ENCODE data around the gene ZFAND2B.
"Not testable (repeated sequence)": the region's sequence is repeated elsewhere in the genome, so short reads cannot be mapped to it uniquely, and the experiment has no call there.

ZFAND2B gene

DNA sequence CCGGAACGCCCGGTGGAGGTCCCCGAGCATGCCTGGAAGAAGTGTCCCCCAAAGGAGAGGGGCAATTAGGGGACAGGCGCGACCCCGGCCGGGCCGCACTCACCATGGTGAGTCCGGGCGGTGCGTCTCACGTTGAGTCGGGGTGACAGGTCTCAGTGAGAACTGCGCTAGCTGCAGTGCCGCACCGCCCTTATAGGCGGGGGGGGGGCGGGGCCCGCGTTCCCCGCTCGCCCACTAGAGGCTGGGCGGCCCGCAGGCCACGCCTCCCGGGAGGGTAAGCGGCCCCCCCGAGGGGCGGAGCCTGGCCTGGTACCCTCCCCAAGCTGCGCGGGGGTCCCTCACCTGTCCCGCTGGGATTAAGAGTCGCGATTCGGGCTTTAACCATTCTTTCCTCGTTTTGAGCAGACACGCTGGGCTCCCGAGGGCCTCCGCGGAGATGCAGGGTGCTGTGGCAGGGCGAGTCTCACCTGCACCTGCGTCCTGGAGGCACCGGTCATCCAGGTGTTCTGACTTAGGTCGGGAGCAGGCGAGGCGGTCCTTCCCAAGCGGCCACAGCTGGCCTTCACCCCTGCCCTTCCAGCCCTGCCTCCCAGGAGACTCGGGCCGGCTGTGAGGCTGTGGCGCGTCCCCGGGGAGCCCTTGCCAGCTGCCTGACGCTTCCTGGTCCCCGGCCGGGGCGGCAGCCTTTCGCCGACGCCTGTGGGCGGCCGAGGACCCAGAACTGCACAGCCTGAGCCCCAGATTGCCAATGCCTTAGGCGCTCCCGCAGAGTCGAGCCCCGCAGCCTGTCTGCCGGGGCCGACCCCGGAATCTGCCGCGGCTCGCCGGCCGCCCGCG is 47.4 kb downstream of the ZFAND2B start, which contains the start of gene TUBA4A:
Gene TUBA4A (minus strand): TSS at position 166 of the 837 bp plus-strand sequence. CDS start 60 bp downstream, at position 106.
- H2AFZ ChIP-seq (ENCODE audit: low read depth, low read length, severe bottlenecking) = peak within 1 kb of the TSS; percentile 66
- H3K4me2 ChIP-seq (ENCODE audit: low read depth, low read length, poor library complexity, severe bottlenecking) = peak within 1 kb of the TSS; percentile 70
- peaks cover 20% of the 10 kb centered on the region; the same call in 1 of the 2 replicates for H3K79me2 ChIP-seq (ENCODE audit: insufficient read depth, low read length)
- H3K9me3 ChIP-seq (ENCODE audit: insufficient read depth, low read length) = no peaks in the 10 kb centered on the region
- TF ChIP-seq, protein P1, sequence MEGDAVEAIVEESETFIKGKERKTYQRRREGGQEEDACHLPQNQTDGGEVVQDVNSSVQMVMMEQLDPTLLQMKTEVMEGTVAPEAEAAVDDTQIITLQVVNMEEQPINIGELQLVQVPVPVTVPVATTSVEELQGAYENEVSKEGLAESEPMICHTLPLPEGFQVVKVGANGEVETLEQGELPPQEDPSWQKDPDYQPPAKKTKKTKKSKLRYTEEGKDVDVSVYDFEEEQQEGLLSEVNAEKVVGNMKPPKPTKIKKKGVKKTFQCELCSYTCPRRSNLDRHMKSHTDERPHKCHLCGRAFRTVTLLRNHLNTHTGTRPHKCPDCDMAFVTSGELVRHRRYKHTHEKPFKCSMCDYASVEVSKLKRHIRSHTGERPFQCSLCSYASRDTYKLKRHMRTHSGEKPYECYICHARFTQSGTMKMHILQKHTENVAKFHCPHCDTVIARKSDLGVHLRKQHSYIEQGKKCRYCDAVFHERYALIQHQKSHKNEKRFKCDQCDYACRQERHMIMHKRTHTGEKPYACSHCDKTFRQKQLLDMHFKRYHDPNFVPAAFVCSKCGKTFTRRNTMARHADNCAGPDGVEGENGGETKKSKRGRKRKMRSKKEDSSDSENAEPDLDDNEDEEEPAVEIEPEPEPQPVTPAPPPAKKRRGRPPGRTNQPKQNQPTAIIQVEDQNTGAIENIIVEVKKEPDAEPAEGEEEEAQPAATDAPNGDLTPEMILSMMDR (IDR thresholded peaks at IDR 0.05; ENCODE audit: insufficient read depth, low read length, poor library complexity, severe bottlenecking) = no peak
- H3K9me2 ChIP-seq (replicated peaks; ENCODE audit: insufficient read depth, low read length) = no peaks in the 10 kb centered on the region
- no peaks in the 10 kb centered on the region for H4K20me1 ChIP-seq (ENCODE audit: low read depth, low read length)
- H3K4me3 ChIP-seq (ENCODE audit: insufficient read depth, low read length, poor library complexity, severe bottlenecking) = peak within 1 kb of the TSS; percentile 63
- peak within 1 kb of the TSS; percentile 70 for H3K27ac ChIP-seq (ENCODE audit: low read depth, low read length)
- peak within 1 kb of the TSS; percentile 72 for H3K9ac ChIP-seq (ENCODE audit: low read length)
- H3K27me3 ChIP-seq (ENCODE audit: low read length) = no peaks in the 10 kb centered on the region
- H3K36me3 ChIP-seq (ENCODE audit: low read length) = no peaks in the 10 kb centered on the region
- peaks cover 8% of the 10 kb centered on the region for H3F3A ChIP-seq (ENCODE audit: insufficient read depth)

DNA sequence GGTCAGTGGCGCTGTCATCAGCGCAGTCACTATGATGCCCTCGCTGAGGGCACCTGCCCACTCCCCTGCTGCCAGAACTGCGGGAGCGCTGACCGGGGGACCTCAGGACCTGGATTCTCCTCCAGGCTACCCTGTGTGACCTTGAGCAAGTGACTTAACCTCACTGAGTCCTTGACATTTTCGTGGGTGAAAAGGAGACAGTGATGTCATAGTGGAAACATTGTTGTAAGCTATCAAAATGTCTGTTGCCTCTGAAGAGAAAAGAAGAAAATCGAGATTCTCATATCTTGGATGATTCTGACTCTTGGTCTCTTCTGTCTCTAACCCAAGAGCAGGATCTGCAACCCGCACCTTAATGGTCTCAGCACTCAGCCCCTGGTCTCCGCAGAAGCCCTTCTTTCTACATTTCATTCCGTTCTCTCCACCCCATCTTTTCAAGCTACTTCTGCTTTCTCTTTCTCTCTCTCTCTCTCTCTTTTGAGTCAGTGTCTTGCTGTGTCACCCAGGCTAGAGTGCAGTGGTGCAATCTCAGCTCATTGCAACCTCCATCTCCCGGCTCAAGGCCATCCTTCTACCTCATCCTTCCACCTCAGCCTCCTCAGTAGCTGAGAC is 48.1 kb downstream of the ZFAND2B start:
- no peaks in the 10 kb centered on the region for H3K36me3 ChIP-seq (ENCODE audit: low read length)
- peaks cover 20% of the 10 kb centered on the region; the same call in 1 of the 2 replicates for H3K79me2 ChIP-seq (ENCODE audit: insufficient read depth, low read length)
- no peaks in the 10 kb centered on the region for H4K20me1 ChIP-seq (ENCODE audit: low read depth, low read length)
- peak overlapping the region; percentile 72 for H3K9ac ChIP-seq (ENCODE audit: low read length)
- peak overlapping the region; percentile 63 for H3K4me3 ChIP-seq (ENCODE audit: insufficient read depth, low read length, poor library complexity, severe bottlenecking)
- H3K27ac ChIP-seq (ENCODE audit: low read depth, low read length) = peak overlapping the region; percentile 55
- peak overlapping the region; percentile 70 for H3K4me2 ChIP-seq (ENCODE audit: low read depth, low read length, poor library complexity, severe bottlenecking)
- no peaks in the 10 kb centered on the region for H3K9me3 ChIP-seq (ENCODE audit: insufficient read depth, low read length)
- TF ChIP-seq EZH2phosphoT487 (conservative IDR thresholded peaks at IDR 0.05; ENCODE audit: low read length) = no peak
- TF ChIP-seq, protein P1 (IDR thresholded peaks at IDR 0.05; ENCODE audit: insufficient read depth, low read length, poor library complexity, severe bottlenecking) = no peak
- H2AFZ ChIP-seq (ENCODE audit: low read depth, low read length, severe bottlenecking) = peak overlapping the region; percentile 66
- no peaks in the 10 kb centered on the region for H3K9me2 ChIP-seq (replicated peaks; ENCODE audit: insufficient read depth, low read length)
- H3F3A ChIP-seq (ENCODE audit: insufficient read depth) = peaks cover 8% of the 10 kb centered on the region
- no peaks in the 10 kb centered on the region for H3K27me3 ChIP-seq (ENCODE audit: low read length)

DNA sequence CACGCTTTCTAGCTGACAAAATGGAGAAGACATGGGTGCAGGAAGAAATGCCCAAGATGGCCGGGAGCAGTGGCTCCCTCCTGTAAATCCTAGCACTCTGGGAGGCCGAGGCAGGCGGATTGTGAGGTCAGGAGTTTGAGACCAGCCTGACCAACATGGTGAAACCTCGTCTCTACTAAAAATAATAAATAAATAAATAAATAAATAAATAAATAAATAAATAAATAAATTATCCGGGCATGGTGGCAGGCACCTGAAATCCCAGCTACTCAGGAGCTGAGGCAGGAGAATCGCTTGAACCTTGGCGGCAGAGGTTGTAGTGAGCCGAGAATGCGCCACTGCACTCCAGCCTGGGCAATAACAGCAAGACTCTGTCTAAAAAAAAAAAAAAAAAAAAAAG is 52.4 kb downstream of the ZFAND2B start:
- H3K9me3 ChIP-seq (ENCODE audit: insufficient read depth, low read length); H3K4me3 ChIP-seq (ENCODE audit: insufficient read depth, low read length, poor library complexity, severe bottlenecking); H3K36me3 ChIP-seq (ENCODE audit: low read length); H4K20me1 ChIP-seq (ENCODE audit: low read depth, low read length); H3K9me2 ChIP-seq (replicated peaks; ENCODE audit: insufficient read depth, low read length); H2AFZ ChIP-seq (ENCODE audit: low read depth, low read length, severe bottlenecking); H3K4me2 ChIP-seq (ENCODE audit: low read depth, low read length, poor library complexity, severe bottlenecking); H3F3A ChIP-seq (ENCODE audit: insufficient read depth); H3K27me3 ChIP-seq (ENCODE audit: low read length); H3K27ac ChIP-seq (ENCODE audit: low read depth, low read length); H3K9ac ChIP-seq (ENCODE audit: low read length); H3K79me2 ChIP-seq (ENCODE audit: insufficient read depth, low read length): not testable (repeated sequence)

Measured in SU-DHL-6 (cell line).